Lower leg skin (tissue), 3 donors: ENCODE data around the gene SPTLC2.

Experiments used
- POLR2A ChIP-seq, 2 donors: fragments of 450-650 bp; IDR thresholded peaks; one replicate each; pipeline ENCODE4 v1.6.1; 2016 to 2017; ENCODE audit warnings: antibody characterized with exemption in 2 of 2, mild to moderate bottlenecking in 1 of 2, moderate library complexity in 1 of 2
- TF ChIP-seq, protein P1 (sequence below), 3 donors: fragments of 450-650 bp; IDR thresholded peaks; one replicate each; pipeline ENCODE4 v1.5.1; 2016; ENCODE audit warnings: antibody characterized with exemption in 3 of 3, mild to moderate bottlenecking in 3 of 3, moderate library complexity in 2 of 3

DNA sequence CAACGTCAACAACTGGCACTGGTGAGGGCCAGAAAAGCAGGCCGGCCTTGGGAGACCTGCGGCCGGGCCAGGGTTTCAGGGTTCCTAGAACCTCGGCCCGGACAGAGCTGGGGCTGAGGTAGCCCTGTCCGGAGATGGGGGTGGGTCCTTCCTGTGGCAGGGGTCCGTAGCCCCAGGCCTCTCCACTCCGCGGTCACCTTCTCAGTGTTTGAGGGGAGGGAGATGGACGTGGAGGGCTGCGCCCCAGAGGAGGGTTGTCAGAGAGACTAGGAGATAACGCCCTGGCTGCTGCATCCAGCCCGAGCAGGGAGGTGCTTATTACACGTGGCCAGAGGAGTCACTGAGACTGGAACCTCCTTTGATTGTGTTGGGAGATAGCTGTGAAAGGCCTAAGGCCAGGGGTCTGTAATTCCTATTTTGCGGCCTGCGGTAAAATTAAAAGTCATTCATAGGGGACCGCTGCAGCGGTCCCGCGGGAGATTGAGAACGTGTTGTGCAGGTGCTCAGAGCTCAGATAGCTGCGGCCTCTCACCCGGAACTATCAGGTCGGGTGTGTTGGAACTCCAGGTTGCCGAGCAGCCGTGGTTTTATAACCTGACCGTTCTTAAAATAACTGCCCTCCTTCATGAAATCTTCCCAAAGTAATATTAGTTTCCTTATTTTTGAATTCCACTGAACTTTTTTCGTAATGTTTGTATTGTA is 158.0 kb downstream of the SPTLC2 start:
- TF ChIP-seq, protein P1, sequence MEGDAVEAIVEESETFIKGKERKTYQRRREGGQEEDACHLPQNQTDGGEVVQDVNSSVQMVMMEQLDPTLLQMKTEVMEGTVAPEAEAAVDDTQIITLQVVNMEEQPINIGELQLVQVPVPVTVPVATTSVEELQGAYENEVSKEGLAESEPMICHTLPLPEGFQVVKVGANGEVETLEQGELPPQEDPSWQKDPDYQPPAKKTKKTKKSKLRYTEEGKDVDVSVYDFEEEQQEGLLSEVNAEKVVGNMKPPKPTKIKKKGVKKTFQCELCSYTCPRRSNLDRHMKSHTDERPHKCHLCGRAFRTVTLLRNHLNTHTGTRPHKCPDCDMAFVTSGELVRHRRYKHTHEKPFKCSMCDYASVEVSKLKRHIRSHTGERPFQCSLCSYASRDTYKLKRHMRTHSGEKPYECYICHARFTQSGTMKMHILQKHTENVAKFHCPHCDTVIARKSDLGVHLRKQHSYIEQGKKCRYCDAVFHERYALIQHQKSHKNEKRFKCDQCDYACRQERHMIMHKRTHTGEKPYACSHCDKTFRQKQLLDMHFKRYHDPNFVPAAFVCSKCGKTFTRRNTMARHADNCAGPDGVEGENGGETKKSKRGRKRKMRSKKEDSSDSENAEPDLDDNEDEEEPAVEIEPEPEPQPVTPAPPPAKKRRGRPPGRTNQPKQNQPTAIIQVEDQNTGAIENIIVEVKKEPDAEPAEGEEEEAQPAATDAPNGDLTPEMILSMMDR (IDR thresholded peaks at IDR 0.05): no peak
- no peak for TF ChIP-seq POLR2A (IDR thresholded peaks at IDR 0.05)
